Uterus (tissue), 4 donors: ENCODE results near the gene NBPF12. TPM values are rescaled to one million over a fixed set of nuclear protein-coding genes. Genes with fewer than 3 reads are reported as not detected.
"Not testable (repeated sequence)": the region's sequence is repeated elsewhere in the genome, so short reads cannot be mapped to it uniquely, and the experiment has no call there.

ENCODE experiments used
- DNase-seq, 2 donors: peaks; one replicate each; pipeline ENCODE4 v3.0.0-alpha.2; 2019 to 2020
- H3K27ac ChIP-seq, 2 donors: fragments of 200-600 bp; sonication (generic); 1 replicate in 1 of 2; 2 replicates in 1 of 2; pipeline ENCODE4 v1.5.1; 2016 to 2018
- H3K27me3 ChIP-seq, 2 donors: fragments of 200-600 bp; sonication (generic); one replicate each; pipeline ENCODE4 v1.5.1; 2018 to 2019; ENCODE audit warnings: control low read depth in 1 of 2
- H3K36me3 ChIP-seq, 2 donors: fragments of 200-600 bp; sonication (generic); one replicate each; pipeline ENCODE4 v1.5.1; 2019; ENCODE audit warnings: control low read depth in 1 of 2
- H3K4me1 ChIP-seq, 2 donors: fragments of 200-600 bp; sonication (generic); one replicate each; pipeline ENCODE4 v1.5.1; 2018 to 2019; ENCODE audit warnings: control low read depth in 1 of 2
- H3K4me3 ChIP-seq, 2 donors: fragments of 200-600 bp; sonication (generic); 1 replicate in 1 of 2; 2 replicates in 1 of 2; pipeline ENCODE4 v1.5.1; 2018 to 2019; ENCODE audit warnings: mild to moderate bottlenecking in 1 of 2
- H3K9me3 ChIP-seq, 2 donors: fragments of 200-600 bp; sonication (generic); one replicate each; pipeline ENCODE4 v1.5.1; 2019; ENCODE audit warnings: control low read depth in 1 of 2
- intact Hi-C: fragments of 100-400 bp; cut with DNase I; formaldehyde crosslinking; loops from one replicate; pipeline ENCODE4 v1.15.1; 2023; ENCODE audit warnings: low total_unique reads
- total RNA-seq, 4 donors: library from RNA; depleted of rRNA in 3 of 4; stranded (reverse); fragments of >200 nt in 3 of 4; gene quantifications; one replicate each; pipeline versions ENCODE4 v1.1.0 to v1.2.4, GENCODE V29; 2014 to 2023
- donor health status: DM: yes; HTN: yes; CAD: no.

NBPF12 gene
- total RNA-seq, 4 donors from 2014 or later: 14.1 to 31.4 (median 17.9) TPM

- H3K9me3 ChIP-seq, H3K4me1 ChIP-seq, H3K27me3 ChIP-seq, H3K36me3 ChIP-seq, intact Hi-C loops: not testable (repeated sequence)
- peak; percentile 27 to 28 for DNase-seq
- Histone ChIP-seq H3K4me3 (peak overlapping the region; percentile 66 to 76), H3K27ac (peak overlapping the region; percentile 79 to 87)
Observed at GRCh38 chr1:146938927-146939786, 1.0 kb downstream of the NBPF12 start.

- H3K36me3 ChIP-seq, H3K27ac ChIP-seq, H3K9me3 ChIP-seq, DNase-seq, H3K4me1 ChIP-seq, H3K27me3 ChIP-seq, H3K4me3 ChIP-seq, intact Hi-C loops: not testable (repeated sequence)
Observed at GRCh38 chr1:146940293-146940692, 2.2 kb downstream of the NBPF12 start.

- H3K9me3 ChIP-seq, intact Hi-C loops, H3K27ac ChIP-seq, H3K36me3 ChIP-seq, H3K27me3 ChIP-seq, H3K4me3 ChIP-seq, DNase-seq, H3K4me1 ChIP-seq: not testable (repeated sequence)
Observed at GRCh38 chr1:146943342-146943886, 5.3 kb downstream of the NBPF12 start.

GRCh38 chr1:146948127-146948526, 10.0 kb downstream of the NBPF12 start:
- H3K27ac ChIP-seq, H3K9me3 ChIP-seq, intact Hi-C loops, H3K4me3 ChIP-seq, DNase-seq, H3K27me3 ChIP-seq, H3K36me3 ChIP-seq, H3K4me1 ChIP-seq: not testable (repeated sequence)

- H3K36me3 ChIP-seq, H3K9me3 ChIP-seq, H3K4me3 ChIP-seq, intact Hi-C loops, H3K27ac ChIP-seq, H3K27me3 ChIP-seq, DNase-seq, H3K4me1 ChIP-seq: not testable (repeated sequence)
Observed at GRCh38 chr1:146964340-146964739, 26.2 kb downstream of the NBPF12 start.

GRCh38 chr1:146966351-146966750, 28.2 kb downstream of the NBPF12 start:
- H3K4me1 ChIP-seq, intact Hi-C loops, DNase-seq, H3K27ac ChIP-seq, H3K4me3 ChIP-seq, H3K36me3 ChIP-seq, H3K27me3 ChIP-seq, H3K9me3 ChIP-seq: not testable (repeated sequence)

- H3K4me1 ChIP-seq, H3K4me3 ChIP-seq, H3K27me3 ChIP-seq, intact Hi-C loops, DNase-seq, H3K9me3 ChIP-seq, H3K27ac ChIP-seq, H3K36me3 ChIP-seq: not testable (repeated sequence)
Observed at GRCh38 chr1:146970656-146971055, 32.5 kb downstream of the NBPF12 start.

GRCh38 chr1:146972681-146973080, 34.6 kb downstream of the NBPF12 start:
- H3K27me3 ChIP-seq, intact Hi-C loops, DNase-seq, H3K27ac ChIP-seq, H3K4me1 ChIP-seq, H3K9me3 ChIP-seq, H3K4me3 ChIP-seq, H3K36me3 ChIP-seq: not testable (repeated sequence)

- H3K27ac ChIP-seq, H3K27me3 ChIP-seq, H3K4me1 ChIP-seq, H3K9me3 ChIP-seq, intact Hi-C loops, H3K4me3 ChIP-seq, DNase-seq, H3K36me3 ChIP-seq: not testable (repeated sequence)
Observed at GRCh38 chr1:146985855-146986254, 47.7 kb downstream of the NBPF12 start.

GRCh38 chr1:146986450-146986849, 48.3 kb downstream of the NBPF12 start:
- H3K27me3 ChIP-seq, intact Hi-C loops, H3K9me3 ChIP-seq, H3K36me3 ChIP-seq, H3K4me3 ChIP-seq, DNase-seq, H3K4me1 ChIP-seq, H3K27ac ChIP-seq: not testable (repeated sequence)

GRCh38 chr1:146987502-146987901, 49.4 kb downstream of the NBPF12 start:
- H3K27ac ChIP-seq, DNase-seq, intact Hi-C loops, H3K27me3 ChIP-seq, H3K36me3 ChIP-seq, H3K9me3 ChIP-seq, H3K4me1 ChIP-seq, H3K4me3 ChIP-seq: not testable (repeated sequence)

- H3K27me3 ChIP-seq, intact Hi-C loops, H3K4me3 ChIP-seq, H3K4me1 ChIP-seq, H3K36me3 ChIP-seq, H3K27ac ChIP-seq, H3K9me3 ChIP-seq: not testable (repeated sequence)
- DNase-seq: peak in 1 of 2 donors; percentile 26
Observed at GRCh38 chr1:146989455-146989854, 51.3 kb downstream of the NBPF12 start.

- H3K36me3 ChIP-seq, H3K4me3 ChIP-seq, intact Hi-C loops, DNase-seq, H3K27me3 ChIP-seq, H3K4me1 ChIP-seq, H3K9me3 ChIP-seq, H3K27ac ChIP-seq: not testable (repeated sequence)
Observed at GRCh38 chr1:147008495-147008894, 70.4 kb downstream of the NBPF12 start.

GRCh38 chr1:147026975-147027374, 88.9 kb downstream of the NBPF12 start:
- H3K9me3 ChIP-seq, DNase-seq, H3K27ac ChIP-seq, H3K36me3 ChIP-seq, H3K27me3 ChIP-seq, H3K4me3 ChIP-seq, H3K4me1 ChIP-seq, intact Hi-C loops: not testable (repeated sequence)
